Forelimb muscle (tissue), 1 donor: ENCODE results near the gene PHKB. TPM values are rescaled to one million over a fixed set of nuclear protein-coding genes. Genes with fewer than 3 reads are reported as not detected.
A peak's percentile ranks its signal among the peaks of the same experiment; 100 is the strongest.

Experiments
- DNase-seq: peaks from one replicate; pipeline ENCODE4 v3.0.0-alpha.2; 2013; ENCODE audit warnings: low read depth
- polyA plus RNA-seq: library from polyadenylated mRNA; unstranded; fragments of 120-200 nt; gene quantifications from one replicate; pipeline ENCODE4 v1.2.1, GENCODE V29; 2013; ENCODE audit not compliant: insufficient read length

PHKB gene
- polyA plus RNA-seq, 1 donor: 59.6 TPM

- DNase-seq: peak; percentile 4
Observed at GRCh38 chr16:47565454-47565853, 104.3 kb downstream of the PHKB start.

GRCh38 chr16:47567321-47567720 is 106.2 kb downstream of the PHKB start:
- no peak for DNase-seq

GRCh38 chr16:47568351-47568750 is 107.2 kb downstream of the PHKB start:
- no peak for DNase-seq

GRCh38 chr16:47571049-47571448 is 109.9 kb downstream of the PHKB start:
- DNase-seq: no peak

GRCh38 chr16:47571711-47572110 is 110.6 kb downstream of the PHKB start:
- DNase-seq: no peak

- DNase-seq: no peak
Observed at GRCh38 chr16:47574091-47575054, 113.2 kb downstream of the PHKB start.

- no peak for DNase-seq
Observed at GRCh38 chr16:47577029-47577428, 115.9 kb downstream of the PHKB start.

GRCh38 chr16:47578033-47578432 is 116.9 kb downstream of the PHKB start:
- DNase-seq: no peak

GRCh38 chr16:47578573-47578972 is 117.4 kb downstream of the PHKB start:
- no peak for DNase-seq

GRCh38 chr16:47581114-47581513 is 120.0 kb downstream of the PHKB start:
- DNase-seq: no peak

- DNase-seq: no peak
Observed at GRCh38 chr16:47584464-47585225, 123.5 kb downstream of the PHKB start.

GRCh38 chr16:47586121-47586520 is 125.0 kb downstream of the PHKB start:
- DNase-seq: no peak

- DNase-seq: no peak
Observed at GRCh38 chr16:47590472-47590871, 129.3 kb downstream of the PHKB start.

- no peak for DNase-seq
Observed at GRCh38 chr16:47592232-47592631, 131.1 kb downstream of the PHKB start.

- no peak for DNase-seq
Observed at GRCh38 chr16:47599512-47599911, 138.4 kb downstream of the PHKB start.

- no peak for DNase-seq
Observed at GRCh38 chr16:47600376-47600775, 139.2 kb downstream of the PHKB start.

- no peak for DNase-seq
Observed at GRCh38 chr16:47604306-47604705, 143.2 kb downstream of the PHKB start.

- no peak for DNase-seq
Observed at GRCh38 chr16:47611042-47611441, 149.9 kb downstream of the PHKB start.

GRCh38 chr16:47611848-47612493 is 150.8 kb downstream of the PHKB start:
- DNase-seq: no peak

- DNase-seq: no peak
Observed at GRCh38 chr16:47612711-47613110, 151.6 kb downstream of the PHKB start.

- no peak for DNase-seq
Observed at GRCh38 chr16:47613251-47613650, 152.1 kb downstream of the PHKB start.

GRCh38 chr16:47617732-47618131 is 156.6 kb downstream of the PHKB start:
- DNase-seq: no peak
